ENCODE results near the gene MORN1. TPM values are rescaled to one million over a fixed set of nuclear protein-coding genes. Genes with fewer than 3 reads are reported as not detected.
A peak's percentile ranks its signal among the peaks of the same experiment; 100 is the strongest.

The MORN1 gene
- total and polyA plus RNA-seq, 2 experiments from 2014 or later, result 4.8 to 11.1 TPM

DNA sequence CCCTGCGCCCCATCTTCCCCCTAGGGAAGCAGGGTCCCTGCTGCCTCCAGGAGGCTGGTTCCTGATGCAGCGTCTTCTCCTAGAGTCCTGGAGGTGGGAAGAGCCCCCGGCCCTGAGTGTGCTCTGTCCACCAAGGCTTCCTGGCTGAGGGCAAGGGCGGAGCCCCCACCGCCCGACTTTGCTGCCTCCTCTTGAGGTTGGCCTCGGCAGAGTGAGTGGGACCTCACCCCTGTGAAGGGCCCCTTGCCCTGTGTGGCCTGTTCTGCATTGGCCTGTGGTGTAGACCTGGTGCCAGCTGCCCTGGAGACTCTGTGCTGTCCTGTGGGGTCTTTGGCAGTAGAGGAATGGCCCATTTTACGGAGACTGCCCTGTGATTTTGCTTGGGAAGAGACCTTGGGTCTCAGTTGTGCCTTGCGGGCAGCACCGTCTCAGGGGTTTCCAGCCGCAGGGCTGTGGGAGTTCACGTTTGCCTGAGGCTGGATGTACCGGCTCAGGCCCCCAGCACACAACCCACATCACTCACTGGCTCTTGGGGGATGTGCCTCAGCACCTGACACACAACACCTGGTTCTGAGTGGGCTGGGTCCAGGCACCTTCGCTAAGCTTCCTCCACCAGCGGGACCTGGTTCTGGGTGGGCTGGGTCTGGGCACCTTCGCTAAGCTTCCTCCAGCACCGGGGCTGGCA, 89.6 kb downstream of the MORN1 start:
- Histone ChIP-seq H3K4me2 (no peak overlapping the region), H3K27ac (ENCODE audit: low read depth) (0 out of 2 replicates have a peak overlapping the region, but pooled peaks have one; percentile 39)
- H3K27ac Mint-ChIP-seq, result no peak overlapping the region

More for the DNA sequence above, 89.6 kb downstream of the MORN1 start:
- ATAC-seq, result no peak
- H3K4me1 ChIP-seq (ENCODE audit: insufficient read depth), result no peaks in the 10 kb centered on the region
- H3K9me3 Mint-ChIP-seq, result no peaks in the 10 kb centered on the region
- peaks cover 2% of the 10 kb centered on the region; the same call in 2 of the 3 replicates for H3K4me1 Mint-ChIP-seq
- peaks cover 17% of the 10 kb centered on the region for H3K27me3 Mint-ChIP-seq (ENCODE audit: insufficient read depth, low read depth, poor library complexity)
- H3K4me3 ChIP-seq, result no peak overlapping the region
- H3K36me3 Mint-ChIP-seq (ENCODE audit: low read depth), result peaks cover 23% of the 10 kb centered on the region
- peaks cover 60% of the 10 kb centered on the region for H3K79me2 ChIP-seq (replicated peaks; ENCODE audit: insufficient read depth)
- no peak overlapping the region for H2AFZ ChIP-seq
- H3F3A ChIP-seq (replicated peaks; ENCODE audit: low read depth), result peaks cover 3% of the 10 kb centered on the region; the same call in 1 of the 2 replicates
- no peak overlapping the region for H3K4me3 Mint-ChIP-seq
- H3K36me3 ChIP-seq (ENCODE audit: insufficient read depth), result no peaks in the 10 kb centered on the region
- H3K9me2 ChIP-seq (ENCODE audit: insufficient read depth), result no peaks in the 10 kb centered on the region
- DNase-seq (ENCODE audit: low spot score), result no peak
- peaks cover 14% of the 10 kb centered on the region; the same call in 1 of the 2 replicates for H4K20me1 ChIP-seq (replicated peaks; ENCODE audit: insufficient read depth)
- TF ChIP-seq REST (IDR thresholded peaks at IDR 0.05; ENCODE audit: unreplicated experiment) (no peak), POLR2AphosphoS5 (IDR thresholded peaks at IDR 0.05; ENCODE audit: low read depth) (no peak), ETS1 (IDR thresholded peaks at IDR 0.05) (no peak), JUNB (IDR thresholded peaks at IDR 0.05; ENCODE audit: unreplicated experiment) (no peak), ZNF114 (CRISPR knock-in tag; IDR thresholded peaks at IDR 0.05) (no peak), ZNF331 (CRISPR knock-in tag; IDR thresholded peaks at IDR 0.05; ENCODE audit: low read depth) (no peak), EZH2phosphoT487 (IDR thresholded peaks at IDR 0.05; ENCODE audit: unreplicated experiment) (no peak), STAT1 (IDR thresholded peaks at IDR 0.05; ENCODE audit: unreplicated experiment) (no peak), CREB1 (CRISPR knock-in tag; IDR thresholded peaks at IDR 0.05; ENCODE audit: low read depth) (no peak), ZNF462 (CRISPR knock-in tag; IDR thresholded peaks at IDR 0.05) (no peak), EZH2 (IDR thresholded peaks at IDR 0.05; ENCODE audit: low read depth, unreplicated experiment) (no peak), CTCF (conservative IDR thresholded peaks at IDR 0.05; ENCODE audit: low read depth in 2 of 2) (no peak), NANOG (IDR thresholded peaks at IDR 0.05; ENCODE audit: borderline replicate concordance) (no peak)
- no peaks in the 10 kb centered on the region for H3K27me3 ChIP-seq (ENCODE audit: insufficient read depth)

Measured in GM23338 (cell line).